Measurements from ENCODE around the gene LMCD1.
A peak's percentile ranks its signal among the peaks of the same experiment; 100 is the strongest.

The LMCD1 gene

GRCh38 chr3:8506571-8507061, 5.0 kb downstream of the LMCD1 start:
- peak; percentile 69 for DNase-seq (ENCODE audit: low read depth)

GRCh38 chr3:8507496-8507895, 5.9 kb downstream of the LMCD1 start:
- DNase-seq (ENCODE audit: low read depth) = no peak

GRCh38 chr3:8509961-8510360, 8.3 kb downstream of the LMCD1 start:
- peak; percentile 96 for DNase-seq (ENCODE audit: low read depth)

GRCh38 chr3:8512234-8512633, 10.6 kb downstream of the LMCD1 start:
- no peak for DNase-seq (ENCODE audit: low read depth)

- no peak for DNase-seq (ENCODE audit: low read depth)
These were observed 14.5 kb downstream of the LMCD1 start for GRCh38 chr3:8516047-8516661.

- DNase-seq (ENCODE audit: low read depth) = no peak
These were observed 15.2 kb downstream of the LMCD1 start for GRCh38 chr3:8516783-8517182.

- peak; percentile 29 for DNase-seq (ENCODE audit: low read depth)
These were observed 15.9 kb downstream of the LMCD1 start for GRCh38 chr3:8517487-8517886.

- DNase-seq (ENCODE audit: low read depth) = peak; percentile 62
These were observed 16.5 kb downstream of the LMCD1 start for GRCh38 chr3:8518138-8518537.

- peak; percentile 61 for DNase-seq (ENCODE audit: low read depth)
These were observed 17.5 kb downstream of the LMCD1 start for GRCh38 chr3:8519156-8519555.

- no peak for DNase-seq (ENCODE audit: low read depth)
These were observed 18.3 kb downstream of the LMCD1 start for GRCh38 chr3:8519774-8520448.

- DNase-seq (ENCODE audit: low read depth) = no peak
These were observed 19.3 kb downstream of the LMCD1 start for GRCh38 chr3:8520816-8521403.

GRCh38 chr3:8523041-8523440, 21.4 kb downstream of the LMCD1 start:
- no peak for DNase-seq (ENCODE audit: low read depth)

- DNase-seq (ENCODE audit: low read depth) = no peak
These were observed 22.6 kb downstream of the LMCD1 start for GRCh38 chr3:8524249-8524648.

GRCh38 chr3:8524656-8525399, 23.2 kb downstream of the LMCD1 start:
- DNase-seq (ENCODE audit: low read depth) = no peak

GRCh38 chr3:8525893-8526292, 24.3 kb downstream of the LMCD1 start:
- DNase-seq (ENCODE audit: low read depth) = no peak

- DNase-seq (ENCODE audit: low read depth) = no peak
These were observed 27.6 kb downstream of the LMCD1 start for GRCh38 chr3:8529181-8529637.

GRCh38 chr3:8529738-8530525, 28.3 kb downstream of the LMCD1 start:
- peak; percentile 49 for DNase-seq (ENCODE audit: low read depth)

GRCh38 chr3:8530581-8530980, 29.0 kb downstream of the LMCD1 start:
- DNase-seq (ENCODE audit: low read depth) = no peak

- peak; percentile 68 for DNase-seq (ENCODE audit: low read depth)
These were observed 30.7 kb downstream of the LMCD1 start for GRCh38 chr3:8532251-8532871.

GRCh38 chr3:8536096-8537056, 34.8 kb downstream of the LMCD1 start:
- DNase-seq (ENCODE audit: low read depth) = peak; percentile 33
